Medulla oblongata (tissue), 1 donor: Measurements from ENCODE around the gene RABGAP1L.

Source experiments
- DNase-seq: peaks from one replicate; pipeline ENCODE4 v3.0.0-alpha.2; 2015; ENCODE audit errors: extremely low spot score

The RABGAP1L gene

DNA sequence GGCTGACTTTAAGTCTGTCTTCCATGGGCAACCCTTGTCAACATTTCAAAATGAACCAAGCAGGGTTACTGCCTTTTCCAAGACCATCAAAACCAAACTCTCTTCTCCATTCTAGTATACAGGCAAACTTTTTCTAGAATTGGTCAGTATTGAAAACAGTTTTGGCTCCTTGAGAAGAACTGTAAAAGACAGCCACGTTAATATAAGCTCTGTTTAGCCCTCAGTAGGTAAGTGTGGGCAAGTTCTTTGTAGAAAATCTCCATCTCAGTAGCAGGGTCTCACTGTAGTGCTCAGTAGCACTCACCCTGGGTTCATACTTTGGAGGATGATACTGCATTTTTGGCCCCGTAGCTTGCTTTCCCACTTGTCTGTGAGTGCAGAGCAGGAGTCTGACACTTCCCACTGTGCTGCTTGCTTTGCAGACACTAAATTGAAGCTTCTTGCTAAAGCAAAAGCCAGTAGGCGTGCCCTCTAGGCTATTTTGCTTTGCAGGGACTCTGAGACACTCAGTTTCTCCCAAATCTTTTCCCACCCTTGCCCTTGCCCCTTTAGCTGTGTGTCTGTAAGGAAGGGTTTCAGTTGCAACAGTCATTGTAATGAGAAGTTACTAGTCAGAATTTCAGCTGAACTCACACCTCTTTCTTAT lies 806.2 kb downstream of the RABGAP1L start:
- DNase-seq, result peak; percentile 63

DNA sequence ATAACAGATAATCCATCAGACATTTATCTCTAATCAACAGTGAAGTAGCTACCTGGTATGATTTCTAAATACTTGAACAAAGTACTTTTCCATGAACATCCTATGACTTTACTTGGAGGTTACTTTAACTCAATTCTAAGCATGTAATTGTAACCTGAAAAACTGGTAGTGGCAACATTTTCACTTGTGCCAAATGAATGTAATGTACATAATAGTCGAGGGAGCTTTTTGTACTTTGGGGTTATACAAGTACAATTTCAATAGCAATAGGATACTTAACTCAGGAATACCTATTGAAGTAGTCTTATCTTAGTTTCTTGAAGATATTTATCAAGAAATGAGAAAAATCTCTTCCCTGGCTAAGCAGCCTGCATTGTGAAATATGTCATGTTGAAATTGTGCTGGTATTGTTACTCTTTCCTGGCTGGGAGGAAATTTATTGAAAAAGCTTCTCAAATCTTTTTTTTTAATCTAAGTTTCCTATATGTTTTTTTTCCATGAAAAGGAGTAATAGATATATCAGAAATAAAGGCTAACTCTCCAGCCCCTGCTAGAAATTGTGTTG lies 806.8 kb downstream of the RABGAP1L start:
- DNase-seq, result no peak

DNA sequence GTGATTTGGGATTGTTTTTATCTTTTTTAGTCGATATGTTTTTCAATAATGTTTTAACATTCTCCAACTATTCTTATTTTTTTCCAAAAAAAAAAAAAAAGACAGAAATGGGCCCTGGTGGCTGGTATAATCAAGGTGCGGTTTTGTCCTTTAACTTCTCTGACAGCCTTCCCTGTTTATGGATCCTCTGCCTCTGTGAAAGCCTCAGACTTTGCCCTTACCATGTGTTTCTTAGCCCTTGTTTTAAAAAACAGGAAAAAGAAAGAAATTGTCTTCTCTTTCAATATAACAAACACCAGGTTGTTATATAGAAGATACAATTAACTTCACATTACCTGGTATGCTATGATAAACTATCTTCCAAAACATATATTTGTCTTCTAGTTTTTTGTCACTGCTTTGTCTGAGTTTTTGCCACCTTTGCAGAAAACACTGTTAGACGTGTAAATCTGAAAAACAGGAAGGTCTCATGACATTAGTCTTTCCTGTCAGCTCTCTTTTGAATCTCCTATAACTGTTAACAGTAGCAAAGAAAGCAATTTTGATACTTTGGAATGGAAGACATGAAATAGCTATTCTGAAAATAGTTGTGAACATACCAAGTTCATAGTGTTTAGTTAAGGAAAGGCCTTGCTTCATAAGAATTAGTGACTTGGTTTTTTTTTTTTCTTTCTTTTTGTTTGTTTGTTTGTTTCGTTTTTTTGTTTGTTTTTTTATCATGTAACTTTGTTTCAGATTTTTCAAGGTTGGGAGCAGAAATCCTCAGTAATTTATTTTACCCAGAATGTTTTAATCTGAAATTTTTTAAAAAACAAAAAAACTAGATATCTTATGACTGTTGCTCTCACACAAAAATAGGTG lies 808.8 kb downstream of the RABGAP1L start:
- no peak for DNase-seq

GRCh38 chr1:174968750-174969244 lies 809.5 kb downstream of the RABGAP1L start:
- no peak for DNase-seq

DNA sequence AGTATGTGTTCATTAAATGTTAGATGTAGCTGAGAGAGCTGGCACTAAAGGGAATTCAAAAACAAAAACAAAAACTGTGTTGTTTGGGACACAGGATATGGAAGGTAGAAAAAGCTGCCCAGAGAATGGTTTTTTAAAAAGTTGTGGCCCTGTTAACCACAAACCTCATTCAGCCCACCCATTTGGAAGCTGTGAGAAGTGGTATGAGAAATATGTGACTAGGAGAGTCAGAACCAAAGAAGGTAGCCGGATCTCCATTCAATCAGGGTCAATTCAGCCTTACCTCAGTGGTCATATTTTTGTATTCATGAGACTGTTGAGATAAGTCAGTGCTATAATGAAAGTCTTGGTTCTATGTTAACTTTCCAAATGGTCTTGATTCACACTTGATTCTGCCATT lies 810.7 kb downstream of the RABGAP1L start:
- no peak for DNase-seq

- no peak for DNase-seq
Observed at GRCh38 chr1:174971466-174971865, 812.1 kb downstream of the RABGAP1L start.

DNA sequence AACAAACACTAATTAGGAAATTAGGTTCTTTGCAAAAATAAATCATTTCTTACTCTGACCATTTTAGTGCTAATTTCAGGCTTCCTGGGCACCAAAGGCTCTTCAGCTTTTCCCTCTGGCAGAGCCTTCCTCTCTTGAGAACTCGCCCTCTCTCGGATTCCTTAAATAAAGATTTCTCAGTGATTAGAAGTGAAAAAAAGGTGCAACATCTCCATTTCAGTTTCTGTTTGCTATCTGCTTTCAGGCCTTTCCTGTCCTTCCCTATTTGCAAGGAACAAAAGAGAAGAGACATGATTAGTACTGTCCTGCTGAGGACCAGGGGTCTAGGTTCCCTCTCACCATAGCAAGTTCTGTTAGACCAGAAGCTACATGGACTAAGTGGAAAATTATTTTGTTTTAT lies 812.6 kb downstream of the RABGAP1L start:
- peak; percentile 57 for DNase-seq

- no peak for DNase-seq
Observed at GRCh38 chr1:174974711-174975119, 815.4 kb downstream of the RABGAP1L start.

DNA sequence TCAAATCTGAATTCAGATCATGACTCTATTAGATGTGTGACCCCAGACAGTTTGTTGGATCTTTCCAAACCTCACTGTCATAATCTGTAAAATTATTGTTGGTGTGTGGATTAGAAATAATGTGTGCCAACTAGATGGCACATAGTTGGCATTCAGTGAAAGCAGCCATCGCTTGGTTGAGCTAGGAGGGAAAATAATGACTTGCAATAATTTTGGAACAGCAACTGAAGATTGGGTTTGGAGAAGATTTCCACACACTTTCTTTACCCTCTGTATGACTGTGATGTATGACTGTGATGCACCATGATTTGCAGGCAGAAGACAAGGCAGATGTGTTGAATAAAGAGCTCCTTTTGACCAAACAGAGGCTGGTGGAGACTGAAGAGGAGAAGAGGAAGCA lies 816.4 kb downstream of the RABGAP1L start:
- DNase-seq, result no peak

- no peak for DNase-seq
Observed at GRCh38 chr1:174976436-174977108, 817.3 kb downstream of the RABGAP1L start.

DNA sequence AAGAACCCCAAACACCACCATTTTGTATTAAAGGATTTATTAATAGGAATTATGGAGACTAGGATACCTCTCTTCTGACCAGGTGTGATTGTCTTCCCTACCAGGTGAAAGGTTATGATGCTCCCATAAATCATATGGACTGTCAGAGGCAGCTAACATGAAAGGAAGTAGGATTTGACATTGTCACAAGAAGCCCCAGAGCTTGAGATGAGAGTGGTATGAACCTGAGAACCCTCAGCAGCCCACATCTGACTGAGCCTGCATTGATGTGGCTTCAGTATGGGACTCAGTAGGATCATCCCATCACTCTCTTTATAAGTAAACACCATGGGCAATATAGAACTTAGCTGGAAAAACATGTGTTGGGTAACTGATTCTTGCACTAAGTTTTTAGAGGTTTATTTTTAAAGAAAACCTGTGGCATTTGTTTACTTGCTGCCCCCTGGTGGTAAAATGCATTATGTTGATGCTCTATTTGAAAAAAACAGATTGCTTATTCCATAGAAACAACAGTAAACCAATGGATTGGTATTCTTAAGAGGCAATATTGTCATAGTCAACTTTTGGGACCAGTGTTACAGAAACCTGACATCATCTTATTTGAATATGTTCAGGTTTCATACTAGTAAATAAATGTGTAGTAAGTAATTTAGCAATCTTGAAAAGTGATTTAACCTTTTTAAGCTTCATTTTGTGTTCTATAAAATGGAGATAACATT lies 823.8 kb downstream of the RABGAP1L start:
- DNase-seq, result peak; percentile 71

DNA sequence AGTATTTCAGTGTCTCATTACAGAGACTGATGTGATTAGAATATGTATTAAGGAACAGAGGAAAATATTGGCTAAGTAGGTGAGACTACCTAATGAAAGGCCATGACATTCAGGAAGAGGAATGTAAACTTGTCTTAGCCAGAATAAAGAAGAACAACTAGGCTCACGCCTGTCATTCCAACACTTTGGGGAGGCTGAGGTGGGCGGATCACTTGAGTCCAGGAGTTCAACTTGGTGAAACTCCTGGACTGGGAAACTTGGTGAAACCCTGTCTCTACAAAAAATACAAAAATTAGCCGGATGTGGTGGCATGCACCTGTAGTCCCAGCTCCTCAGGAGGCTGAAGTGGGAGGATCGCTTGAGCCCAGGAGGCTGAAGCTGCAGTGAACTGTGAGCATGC lies 825.6 kb downstream of the RABGAP1L start:
- no peak for DNase-seq

- no peak for DNase-seq
Observed at GRCh38 chr1:174988539-174988938, 829.2 kb downstream of the RABGAP1L start.

- no peak for DNase-seq
Observed at GRCh38 chr1:174988986-174989385, 829.7 kb downstream of the RABGAP1L start.

- peak; percentile 32 for DNase-seq
Observed at GRCh38 chr1:174989536-174990220, 830.4 kb downstream of the RABGAP1L start.

- DNase-seq, result peak; percentile 83
Observed at GRCh38 chr1:174990382-174990999, 831.2 kb downstream of the RABGAP1L start.

DNA sequence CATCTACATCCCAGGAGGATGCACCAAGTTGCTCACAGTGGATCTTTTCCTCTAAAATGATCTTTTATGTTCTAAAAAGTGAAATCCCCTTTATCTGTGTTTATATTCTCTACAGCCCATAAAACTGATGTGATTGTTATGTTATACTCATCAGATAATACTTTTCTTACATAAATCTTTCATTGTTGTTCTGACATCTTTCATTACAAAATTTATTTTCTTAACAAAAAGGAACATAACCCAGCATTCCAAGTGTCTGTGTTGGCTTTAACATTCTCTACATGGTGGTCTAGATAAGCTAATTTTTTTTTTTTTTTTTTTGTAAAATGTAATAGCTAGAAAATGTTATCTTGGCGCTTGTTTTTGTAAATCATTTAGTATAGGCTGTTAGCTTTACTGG lies 832.2 kb downstream of the RABGAP1L start:
- DNase-seq, result no peak

GRCh38 chr1:174995121-174995520 lies 835.8 kb downstream of the RABGAP1L start:
- no peak for DNase-seq

DNA sequence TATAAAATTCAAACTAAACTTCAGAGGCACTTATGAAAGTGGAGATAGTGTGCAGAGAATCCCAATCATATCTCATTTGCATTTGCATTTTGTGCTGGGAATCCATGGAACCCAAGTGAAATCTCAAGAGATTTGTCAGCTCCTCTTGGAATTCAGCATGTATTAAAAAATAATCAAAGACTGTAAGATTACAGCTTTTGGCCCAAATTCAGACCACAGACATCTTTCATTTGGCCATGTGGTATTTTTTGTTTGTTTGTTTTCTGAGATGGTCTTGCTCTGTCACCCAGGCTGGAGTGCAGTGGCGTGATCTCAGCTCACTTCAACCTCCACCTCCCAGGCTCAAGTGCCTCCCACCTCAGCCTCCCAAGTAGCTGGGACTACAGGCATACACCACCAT lies 836.6 kb downstream of the RABGAP1L start:
- DNase-seq, result no peak

GRCh38 chr1:174996476-174996875 lies 837.2 kb downstream of the RABGAP1L start:
- DNase-seq, result no peak
